Peyer's patch (tissue), 4 donors: ENCODE data around the gene OSBPL10. TPM values are rescaled to one million over a fixed set of nuclear protein-coding genes. Genes with fewer than 3 reads are reported as not detected.

ENCODE experiments used
- DNase-seq, 3 donors: peaks; one replicate each; pipeline ENCODE4 v3.0.0-alpha.2; 2017 to 2019
- H3K27ac ChIP-seq, 4 donors: fragments of 200-600 bp; sonication (generic); one replicate each; pipeline ENCODE4 v1.5.1; 2016 to 2019
- H3K27me3 ChIP-seq, 2 donors: fragments of 200-600 bp; sonication (generic); one replicate each; pipeline ENCODE4 v1.5.1; 2019
- H3K36me3 ChIP-seq, 3 donors: fragments of 200-600 bp; sonication (generic); one replicate each; pipeline ENCODE4 v1.5.1; 2016 to 2019
- H3K4me1 ChIP-seq, 4 donors: fragments of 200-600 bp; sonication (generic); one replicate each; pipeline ENCODE4 v1.5.1; 2016 to 2019
- H3K4me3 ChIP-seq, 4 donors: fragments of 200-600 bp; sonication (generic); 1 replicate in 3 of 4; 2 replicates in 1 of 4; pipeline ENCODE4 v1.5.1; 2016 to 2019; ENCODE audit warnings: mild to moderate bottlenecking in 1 of 4
- H3K9me3 ChIP-seq, 4 donors: fragments of 200-600 bp; sonication (generic); one replicate each; pipeline ENCODE4 v1.5.1; 2016 to 2019; ENCODE audit warnings: mild to moderate bottlenecking in 1 of 4
- POLR2A ChIP-seq, 2 donors: fragments of 450-650 bp; IDR thresholded peaks; one replicate each; pipeline ENCODE4 v1.5.1; 2017; ENCODE audit warnings: antibody characterized with exemption in 2 of 2, mild to moderate bottlenecking in 2 of 2, moderate library complexity in 2 of 2
- total RNA-seq, 4 donors: library from RNA; depleted of rRNA; stranded (reverse); fragments of >200 nt; gene quantifications; one replicate each; pipeline ENCODE4 v1.1.0, GENCODE V29; 2016
- TF ChIP-seq, protein P1 (sequence below), 6 experiments: fragments of 450-650 bp in 4 of 6; fragments of 200-600 bp in 2 of 6; sonication (generic) in 1 of 6; IDR thresholded peaks; one replicate each; pipeline ENCODE4 v1.5.1; 2017 to 2019; ENCODE audit warnings: antibody characterized with exemption in 6 of 6, mild to moderate bottlenecking in 3 of 6, moderate library complexity in 1 of 6

Gene OSBPL10
- total RNA-seq, 4 donors from 2014 or later = 18.5 to 128 (median 60.5) TPM

DNA sequence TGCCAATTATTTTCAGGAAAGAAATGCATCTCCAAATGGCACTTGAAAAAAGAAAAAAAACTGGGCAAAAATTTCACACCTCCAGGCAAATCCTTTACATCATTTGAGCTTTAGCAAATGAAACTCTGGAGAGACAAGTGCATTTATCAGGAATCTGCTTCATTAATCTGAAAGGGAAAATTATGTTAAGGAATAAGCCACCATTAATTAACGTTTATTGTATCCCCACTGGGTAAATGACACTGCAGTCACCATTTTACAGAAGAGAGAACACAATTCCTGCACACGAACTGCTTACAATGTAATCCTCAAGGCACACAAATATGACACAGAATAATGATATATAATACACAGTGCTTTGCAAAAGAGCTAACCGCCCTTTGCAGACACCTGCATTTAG is 217.3 kb downstream of the OSBPL10 start:
- TF ChIP-seq POLR2A (IDR thresholded peaks at IDR 0.05) = no peak
- TF ChIP-seq, protein P1, sequence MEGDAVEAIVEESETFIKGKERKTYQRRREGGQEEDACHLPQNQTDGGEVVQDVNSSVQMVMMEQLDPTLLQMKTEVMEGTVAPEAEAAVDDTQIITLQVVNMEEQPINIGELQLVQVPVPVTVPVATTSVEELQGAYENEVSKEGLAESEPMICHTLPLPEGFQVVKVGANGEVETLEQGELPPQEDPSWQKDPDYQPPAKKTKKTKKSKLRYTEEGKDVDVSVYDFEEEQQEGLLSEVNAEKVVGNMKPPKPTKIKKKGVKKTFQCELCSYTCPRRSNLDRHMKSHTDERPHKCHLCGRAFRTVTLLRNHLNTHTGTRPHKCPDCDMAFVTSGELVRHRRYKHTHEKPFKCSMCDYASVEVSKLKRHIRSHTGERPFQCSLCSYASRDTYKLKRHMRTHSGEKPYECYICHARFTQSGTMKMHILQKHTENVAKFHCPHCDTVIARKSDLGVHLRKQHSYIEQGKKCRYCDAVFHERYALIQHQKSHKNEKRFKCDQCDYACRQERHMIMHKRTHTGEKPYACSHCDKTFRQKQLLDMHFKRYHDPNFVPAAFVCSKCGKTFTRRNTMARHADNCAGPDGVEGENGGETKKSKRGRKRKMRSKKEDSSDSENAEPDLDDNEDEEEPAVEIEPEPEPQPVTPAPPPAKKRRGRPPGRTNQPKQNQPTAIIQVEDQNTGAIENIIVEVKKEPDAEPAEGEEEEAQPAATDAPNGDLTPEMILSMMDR (IDR thresholded peaks at IDR 0.05) = no peak
- no peaks in the 10 kb centered on the region for H3K4me1 ChIP-seq

DNA sequence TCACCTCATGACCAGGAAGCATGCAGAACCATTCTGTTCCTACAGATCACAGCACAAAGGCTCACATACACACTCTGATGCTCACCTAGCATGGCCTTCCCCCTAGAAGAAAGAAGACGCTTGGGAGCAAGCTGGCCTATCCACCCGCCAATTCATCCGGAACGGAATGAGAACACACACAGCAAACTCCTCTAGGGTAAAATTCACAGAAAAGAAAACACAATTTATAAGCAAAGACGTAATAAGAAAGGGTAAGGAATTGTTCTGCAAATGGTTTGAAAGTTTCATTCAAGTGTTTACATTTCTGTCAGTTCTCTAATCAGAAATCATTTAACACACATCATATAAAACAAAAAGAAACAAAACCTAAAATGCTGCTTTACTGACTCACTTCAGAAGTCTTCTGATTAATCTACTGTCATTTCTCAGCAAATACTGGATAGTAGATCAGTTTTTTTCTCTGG is 218.1 kb downstream of the OSBPL10 start:
- TF ChIP-seq, protein P1 (IDR thresholded peaks at IDR 0.05) = no peak
- TF ChIP-seq POLR2A (IDR thresholded peaks at IDR 0.05) = no peak
- H3K9me3 ChIP-seq = no peaks in the 10 kb centered on the region
- no peak overlapping the region for H3K27ac ChIP-seq
- no peak overlapping the region for H3K4me3 ChIP-seq
- H3K4me1 ChIP-seq = no peaks in the 10 kb centered on the region
- no peak for DNase-seq
- no peaks in the 10 kb centered on the region for H3K36me3 ChIP-seq
- H3K27me3 ChIP-seq = no peaks in the 10 kb centered on the region

More for the DNA sequence above, 217.3 kb downstream of the OSBPL10 start:
- Histone ChIP-seq H3K27ac (no peak overlapping the region), H3K36me3 (no peaks in the 10 kb centered on the region), H3K4me3 (no peak overlapping the region), H3K9me3 (no peaks in the 10 kb centered on the region), H3K27me3 (no peaks in the 10 kb centered on the region)
- DNase-seq = no peak

DNA sequence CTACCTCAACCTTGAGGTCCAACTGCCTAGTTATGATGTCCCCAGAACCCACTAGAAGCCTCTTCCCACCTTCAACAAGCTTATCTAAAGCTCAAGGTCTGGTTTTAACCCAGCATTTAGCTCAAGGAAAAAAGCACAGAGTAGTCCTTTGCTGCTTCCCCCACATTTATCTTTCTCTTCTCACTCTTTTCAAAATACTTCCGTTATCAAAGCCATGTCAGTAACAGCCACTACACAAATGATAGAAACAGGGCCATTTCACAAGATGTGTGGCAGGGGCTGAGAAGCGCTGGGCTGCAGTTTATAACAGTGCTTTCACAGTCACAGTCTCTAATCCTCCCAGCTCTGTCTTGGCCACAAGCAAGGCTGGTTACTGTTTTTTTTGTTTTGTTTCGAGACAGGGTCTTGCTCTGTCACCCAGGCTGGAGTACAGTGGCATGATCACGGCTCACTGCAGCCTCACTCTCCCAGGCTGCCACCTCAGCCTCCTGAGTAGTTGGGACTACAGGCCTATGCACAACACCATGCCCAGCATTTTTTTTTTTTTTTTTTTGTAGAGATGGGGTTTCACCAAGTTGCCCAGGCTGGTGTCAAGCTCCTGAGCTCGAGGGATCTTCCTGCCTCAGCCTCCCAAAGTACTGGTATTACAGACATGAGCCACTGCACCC is 218.8 kb downstream of the OSBPL10 start:
- no peak for TF ChIP-seq POLR2A (IDR thresholded peaks at IDR 0.05)
- TF ChIP-seq, protein P1 (IDR thresholded peaks at IDR 0.05) = no peak
- no peaks in the 10 kb centered on the region for H3K4me1 ChIP-seq
- no peaks in the 10 kb centered on the region for H3K9me3 ChIP-seq
- no peaks in the 10 kb centered on the region for H3K36me3 ChIP-seq
- H3K27ac ChIP-seq = no peak overlapping the region
- no peak for DNase-seq
- H3K27me3 ChIP-seq = no peaks in the 10 kb centered on the region
- H3K4me3 ChIP-seq = no peak overlapping the region

DNA sequence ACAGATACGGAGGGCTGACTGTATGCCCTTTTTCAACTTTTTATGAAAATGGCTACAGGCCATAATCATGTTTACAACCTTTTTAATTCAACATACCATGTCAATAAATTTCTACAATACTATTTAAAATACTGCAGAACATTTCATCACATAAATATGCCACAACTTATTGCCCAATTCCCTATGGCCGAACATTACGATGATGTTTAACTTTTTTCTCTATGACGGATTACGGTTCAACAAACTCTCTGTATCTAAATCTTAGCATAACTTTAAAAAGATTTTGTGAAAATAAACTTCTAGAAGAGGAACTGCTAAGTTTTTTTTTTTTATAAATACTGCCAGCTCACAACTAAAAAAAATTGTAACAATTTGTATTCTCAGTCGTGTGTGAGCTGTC is 220.4 kb downstream of the OSBPL10 start:
- Histone ChIP-seq H3K4me3 (no peak overlapping the region), H3K27me3 (no peaks in the 10 kb centered on the region), H3K36me3 (no peaks in the 10 kb centered on the region), H3K9me3 (no peaks in the 10 kb centered on the region), H3K4me1 (no peaks in the 10 kb centered on the region), H3K27ac (no peak overlapping the region)
- DNase-seq = no peak
- TF ChIP-seq POLR2A (IDR thresholded peaks at IDR 0.05) = no peak
- TF ChIP-seq, protein P1 (IDR thresholded peaks at IDR 0.05) = no peak

DNA sequence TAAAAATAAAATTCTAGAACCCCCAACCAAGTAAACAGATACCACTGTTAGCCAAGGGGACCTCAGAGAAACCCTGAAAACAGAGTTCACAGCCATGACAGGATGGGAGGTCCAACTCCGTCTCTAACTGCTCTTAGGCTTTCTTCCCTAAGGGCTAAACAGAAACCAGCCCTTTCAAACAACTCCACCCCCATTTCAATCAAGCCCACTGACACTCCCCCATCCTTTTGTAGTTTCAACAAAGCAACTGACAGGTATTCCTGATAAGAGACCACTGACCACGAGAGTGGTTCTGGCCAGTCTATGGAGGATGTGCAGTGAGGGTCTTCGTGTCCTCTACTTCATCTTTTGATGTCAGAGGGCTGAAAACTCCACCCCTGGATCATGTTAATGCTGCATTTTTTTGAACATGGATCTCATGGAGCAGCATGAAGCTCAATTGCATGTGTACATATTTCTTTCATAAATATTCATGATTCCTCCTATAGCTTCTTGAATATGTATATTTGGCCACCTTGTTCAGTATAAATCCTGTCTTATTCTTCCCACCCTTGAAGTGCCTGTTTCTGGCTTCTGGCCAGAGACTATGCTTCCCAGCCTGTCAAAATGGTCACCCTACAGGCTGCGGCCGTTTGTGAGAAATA is 222.6 kb downstream of the OSBPL10 start:
- Histone ChIP-seq H3K27ac (no peak overlapping the region), H3K27me3 (no peaks in the 10 kb centered on the region), H3K4me3 (no peak overlapping the region), H3K9me3 (no peaks in the 10 kb centered on the region), H3K4me1 (no peaks in the 10 kb centered on the region), H3K36me3 (no peaks in the 10 kb centered on the region)
- no peak for DNase-seq
- TF ChIP-seq, protein P1 (IDR thresholded peaks at IDR 0.05) = no peak
- no peak for TF ChIP-seq POLR2A (IDR thresholded peaks at IDR 0.05)
